ENCODE data around the gene RELT. TPM values are rescaled to one million over a fixed set of nuclear protein-coding genes. Genes with fewer than 3 reads are reported as not detected.

Gene RELT
- polyA plus RNA-seq (ENCODE audit: insufficient read length) = 3.5 TPM
- long read RNA-seq, donor 1, partial matches to known transcripts = 0 of 2 reads
- long read RNA-seq, donor 1, other reads (novel, unspliced or antisense) = 0 of 2 reads
- long read RNA-seq, donor 2 = 0 reads
- long read RNA-seq, donor 3, partial matches to known transcripts = 0 of 1 reads
- long read RNA-seq, donor 3, other reads (novel, unspliced or antisense) = 0 of 1 reads
- long read RNA-seq, donor 4 = 0 reads
- long read RNA-seq, donor 5 = 0 reads
- long read RNA-seq, donor 6, partial matches to known transcripts = 0 of 1 reads
- long read RNA-seq, donor 6, other reads (novel, unspliced or antisense) = 0 of 1 reads
- long read RNA-seq, donor 7 = 0 reads
- long read RNA-seq, donor 8 = 0 reads

- DNase-seq = peak; percentile 88
Observed at GRCh38 chr11:73376160-73376802, at the start of gene RELT. Gene RELT, plus strand, starts transcription at chr11:73376399. Its CDS starts 12,738 bp downstream, at chr11:73389137.

GRCh38 chr11:73326929-73327811 lies 49.0 kb upstream of the RELT start:
- no peak for DNase-seq

GRCh38 chr11:73327812-73328364 lies 48.3 kb upstream of the RELT start:
- DNase-seq = no peak

- no peak for DNase-seq
Observed at GRCh38 chr11:73330569-73331093, 45.6 kb upstream of the RELT start.

GRCh38 chr11:73331138-73331916 lies 44.9 kb upstream of the RELT start:
- no peak for DNase-seq

- no peak for DNase-seq
Observed at GRCh38 chr11:73333173-73333572, 43.0 kb upstream of the RELT start.

GRCh38 chr11:73333640-73334383 lies 42.4 kb upstream of the RELT start:
- no peak for DNase-seq

GRCh38 chr11:73334384-73335203 lies 41.6 kb upstream of the RELT start:
- DNase-seq = no peak

- DNase-seq = peak; percentile 88
Observed at GRCh38 chr11:73335204-73335923, 40.8 kb upstream of the RELT start.

GRCh38 chr11:73337846-73338245 lies 38.4 kb upstream of the RELT start:
- DNase-seq = no peak

GRCh38 chr11:73338279-73338678 lies 37.9 kb upstream of the RELT start:
- no peak for DNase-seq

- no peak for DNase-seq
Observed at GRCh38 chr11:73340164-73340563, 36.0 kb upstream of the RELT start.

- no peak for DNase-seq
Observed at GRCh38 chr11:73342633-73343032, 33.6 kb upstream of the RELT start.

GRCh38 chr11:73343076-73343873 lies 32.9 kb upstream of the RELT start:
- DNase-seq = no peak

GRCh38 chr11:73344191-73344607 lies 32.0 kb upstream of the RELT start:
- DNase-seq = no peak

GRCh38 chr11:73345481-73346160 lies 30.6 kb upstream of the RELT start:
- DNase-seq = no peak

- no peak for DNase-seq
Observed at GRCh38 chr11:73346186-73346935, 29.8 kb upstream of the RELT start.

Data from left kidney (tissue), 8 donors.